Activated B cell treated with CpG ODN at 0.5 μM for 24 hours (primary cell): ENCODE measurements around the gene BRAT1. TPM values are rescaled to one million over a fixed set of nuclear protein-coding genes. Genes with fewer than 3 reads are reported as not detected.

Experiments used
- ATAC-seq: fragments of 200-7000 bp; cut with Tn5 transposase; one replicate; pipeline ENCODE4 v1.10.0; 2021; ENCODE audit warnings: low read depth, mild to moderate bottlenecking, moderate library complexity
- CTCF ChIA-PET: fragments of 350-600 bp; sonication (Branson Sonifier 250); formaldehyde crosslinking; loops from one replicate; lab custom pipeline; 2021; ENCODE audit warnings: antibody characterized with exemption; lab: Charles Lee
- POLR2A ChIA-PET: fragments of 350-600 bp; sonication (Branson Sonifier 250); formaldehyde crosslinking; loops from one replicate; lab custom pipeline; 2021; ENCODE audit warnings: antibody characterized with exemption; lab: Charles Lee
- DNase-seq: peaks from one replicate; pipeline ENCODE4 v3.0.0; 2022
- H3K27ac Mint-ChIP-seq: one replicate; pipeline ENCODE4 v1.8.0; 2020; ENCODE audit warnings: mixed read lengths
- H3K27me3 Mint-ChIP-seq: one replicate; pipeline ENCODE4 v1.8.0; 2021; ENCODE audit warnings: mixed read lengths
- H3K36me3 Mint-ChIP-seq: one replicate; pipeline ENCODE4 v1.8.0; 2021; ENCODE audit warnings: low read depth, mixed read lengths
- H3K4me1 Mint-ChIP-seq: one replicate; pipeline ENCODE4 v1.8.0; 2021; ENCODE audit warnings: mixed read lengths
- H3K4me3 Mint-ChIP-seq: one replicate; pipeline ENCODE4 v1.8.0; 2020; ENCODE audit warnings: mild to moderate bottlenecking, mixed read lengths
- H3K9me3 Mint-ChIP-seq: one replicate; pipeline ENCODE4 v1.8.0; 2020; ENCODE audit warnings: mixed read lengths
- CTCF ChIP-seq: fragments of 200-600 bp; IDR thresholded peaks from one replicate; pipeline ENCODE4 v1.8.0; 2022; ENCODE audit warnings: antibody characterized with exemption, mild to moderate bottlenecking
- intact Hi-C: fragments of 100-400 bp; cut with micrococcal nuclease; formaldehyde crosslinking; loops from one replicate; pipeline ENCODE4 v1.15.1; 2024
- total RNA-seq: library from RNA; stranded (reverse); gene quantifications from 2 replicates; pipeline ENCODE4 v1.2.3, GENCODE V29; 2022

BRAT1 gene
- total RNA-seq, 1 donor from 2014 or later: 31.7 TPM

- TF ChIP-seq CTCF: no peak
- no peak overlapping the region for H3K4me3 Mint-ChIP-seq
- peaks cover 56% of the 10 kb centered on the region for H3K4me1 Mint-ChIP-seq
- H3K9me3 Mint-ChIP-seq: no peaks in the 10 kb centered on the region
- H3K27me3 Mint-ChIP-seq: no peaks in the 10 kb centered on the region
- no peak for ATAC-seq
- H3K27ac Mint-ChIP-seq: no peak overlapping the region
- intact Hi-C loops: no loop called here
- DNase-seq: no peak
- CTCF ChIA-PET: no interaction called here
- POLR2A ChIA-PET: interaction anchor here (2.1 to 7.0 kb wide), 3 partner anchors 15 to 203 kb away, joined by 12 to 304 read pairs (median 240); partner anchors contain the start of gene LFNG
- H3K36me3 Mint-ChIP-seq: no peaks in the 10 kb centered on the region
These were observed 48.0 kb downstream of the BRAT1 start for GRCh38 chr7:2507208-2507916.

- Mint-ChIP-seq H3K9me3 (no peaks in the 10 kb centered on the region), H3K36me3 (no peaks in the 10 kb centered on the region), H3K4me3 (no peak overlapping the region), H3K27ac (no peak overlapping the region), H3K27me3 (no peaks in the 10 kb centered on the region), H3K4me1 (peaks cover 37% of the 10 kb centered on the region)
- ChIA-PET POLR2A (no interaction called here), CTCF (no interaction called here)
- intact Hi-C loops: no loop called here
- DNase-seq: no peak
- no peak for TF ChIP-seq CTCF
- ATAC-seq: no peak
These were observed 49.9 kb downstream of the BRAT1 start for GRCh38 chr7:2505401-2505800.

- Mint-ChIP-seq H3K4me1 (peaks cover 32% of the 10 kb centered on the region), H3K27ac (no peak overlapping the region), H3K9me3 (no peaks in the 10 kb centered on the region), H3K36me3 (no peaks in the 10 kb centered on the region), H3K27me3 (no peaks in the 10 kb centered on the region), H3K4me3 (no peak overlapping the region)
- intact Hi-C loops: no loop called here
- no peak for ATAC-seq
- DNase-seq: no peak
- ChIA-PET POLR2A (no interaction called here), CTCF (no interaction called here)
- TF ChIP-seq CTCF: no peak
These were observed 50.4 kb downstream of the BRAT1 start for GRCh38 chr7:2504889-2505375.

GRCh38 chr7:2504128-2504888 lies 51.0 kb downstream of the BRAT1 start:
- CTCF ChIA-PET: no interaction called here
- Mint-ChIP-seq H3K4me3 (no peak overlapping the region), H3K27ac (no peak overlapping the region), H3K9me3 (no peaks in the 10 kb centered on the region), H3K36me3 (no peaks in the 10 kb centered on the region), H3K4me1 (peaks cover 26% of the 10 kb centered on the region), H3K27me3 (no peaks in the 10 kb centered on the region)
- POLR2A ChIA-PET: no interaction called here
- no peak for TF ChIP-seq CTCF
- intact Hi-C loops: no loop called here
- no peak for ATAC-seq
- DNase-seq: no peak
